ENCODE results near the gene TM4SF4.

TM4SF4 gene

GRCh38 chr3:149515249-149515648, 40.8 kb downstream of the TM4SF4 start:
- no peak for DNase-seq

DNA sequence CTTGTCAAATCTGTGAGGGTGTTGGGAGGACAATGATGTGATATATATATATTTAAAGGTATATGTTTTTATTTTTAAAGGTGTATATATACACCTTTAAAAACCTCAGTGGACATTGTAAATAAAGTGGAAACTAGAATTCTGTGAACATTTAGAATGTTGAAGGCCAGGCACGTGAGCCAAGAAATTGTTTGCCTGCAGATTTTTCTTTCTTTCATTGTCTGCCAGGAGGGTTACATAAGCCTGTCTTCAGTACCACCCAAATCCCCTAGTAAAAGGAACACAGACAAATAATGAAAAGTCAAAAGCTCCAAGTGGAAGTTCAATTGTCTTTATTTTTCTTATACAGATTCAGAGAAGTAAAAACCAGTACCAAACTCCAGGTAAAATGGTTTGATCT, 42.4 kb downstream of the TM4SF4 start:
- no peak for DNase-seq

DNA sequence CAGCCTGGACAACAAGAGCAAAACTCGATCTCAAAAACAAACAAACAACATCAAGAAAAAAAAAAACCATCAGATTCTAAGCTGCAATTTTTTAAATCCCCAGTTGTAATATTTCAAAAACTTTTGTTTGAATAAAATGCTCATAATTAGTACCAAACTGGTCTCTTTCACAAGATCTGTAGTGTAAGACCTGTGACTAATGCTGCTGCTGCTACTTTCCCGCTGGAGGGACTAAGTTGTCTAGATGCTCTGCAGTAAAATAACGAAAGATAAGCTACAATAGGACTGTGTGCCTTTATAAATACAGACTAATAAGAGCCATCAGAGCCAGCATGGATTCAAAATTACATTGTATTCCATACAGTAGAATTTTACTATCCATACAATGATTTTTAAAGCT, 45.4 kb downstream of the TM4SF4 start:
- no peak for DNase-seq

- DNase-seq: no peak
Observed at GRCh38 chr3:149523512-149524299, 49.2 kb downstream of the TM4SF4 start.

- peak in 2 of 3 experiments; percentile 26 to 61 for DNase-seq
Observed at GRCh38 chr3:149527531-149528339, 53.2 kb downstream of the TM4SF4 start.

DNA sequence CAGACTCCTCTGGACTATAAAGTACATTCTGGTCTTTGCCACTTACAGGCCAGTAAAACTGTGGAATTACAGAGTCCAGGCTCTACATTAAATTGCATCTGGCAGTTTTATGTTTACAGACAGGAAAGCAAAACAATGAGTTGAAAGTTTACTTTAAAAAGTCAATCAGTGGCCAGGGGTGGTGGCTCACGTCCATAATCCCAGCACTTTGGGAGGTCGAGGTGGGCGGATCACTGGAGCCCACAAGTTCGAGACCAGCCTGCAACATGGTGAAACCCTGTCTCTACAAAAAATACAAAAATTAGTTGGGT, 53.8 kb downstream of the TM4SF4 start:
- DNase-seq: no peak

DNA sequence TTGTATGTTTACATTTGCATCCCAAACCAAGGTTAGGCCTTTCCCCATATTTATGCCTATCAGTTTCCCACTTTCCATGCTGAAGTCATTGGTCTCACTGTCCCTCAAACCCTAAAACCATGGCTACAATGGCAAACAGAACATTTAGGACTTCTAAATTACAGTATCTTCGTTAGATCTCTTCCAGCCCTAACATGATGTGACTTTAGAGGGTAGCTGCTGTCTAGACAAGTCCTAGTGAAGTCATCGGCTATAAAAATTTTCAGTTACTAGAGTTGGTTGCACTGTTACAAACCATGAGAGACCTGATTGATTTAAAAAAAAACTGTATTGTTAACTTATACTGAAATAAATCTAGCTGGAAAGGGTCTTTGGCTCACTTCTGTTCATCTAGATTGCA, 54.6 kb downstream of the TM4SF4 start:
- DNase-seq: no peak

DNA sequence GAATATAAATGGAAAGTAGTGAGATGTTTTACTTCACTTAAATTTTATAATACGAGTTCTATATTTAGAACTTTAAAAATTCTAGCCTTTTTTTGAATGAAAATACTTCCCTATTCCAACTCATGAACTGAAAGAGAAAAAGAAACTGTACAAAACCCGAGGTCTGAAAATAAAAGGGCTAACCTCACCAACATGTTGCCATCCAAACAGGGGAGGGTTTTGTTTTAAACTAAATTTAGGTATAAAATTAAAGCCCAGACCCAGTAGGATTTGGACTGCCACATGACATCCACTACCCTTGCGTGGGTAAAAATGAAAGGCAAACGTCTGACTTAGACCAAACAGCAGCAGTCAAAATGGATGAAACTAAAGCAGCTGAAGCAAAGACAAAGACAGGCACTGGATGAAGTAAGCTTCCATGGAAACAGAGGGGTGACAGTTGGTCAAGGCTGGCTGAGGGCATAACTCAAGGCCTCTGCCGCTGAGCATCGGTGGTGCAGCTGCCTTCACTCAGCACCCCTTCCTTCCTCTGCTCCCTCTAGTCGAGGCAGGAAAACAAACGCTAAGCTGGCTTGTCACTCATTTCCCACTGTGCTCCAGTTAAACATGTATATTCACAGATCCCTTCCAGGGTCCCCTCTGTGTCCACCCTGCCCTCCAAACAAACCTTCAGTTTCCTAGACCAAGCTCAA, 58.1 kb downstream of the TM4SF4 start:
- DNase-seq: peak in 1 of 3 experiments; percentile 39

DNA sequence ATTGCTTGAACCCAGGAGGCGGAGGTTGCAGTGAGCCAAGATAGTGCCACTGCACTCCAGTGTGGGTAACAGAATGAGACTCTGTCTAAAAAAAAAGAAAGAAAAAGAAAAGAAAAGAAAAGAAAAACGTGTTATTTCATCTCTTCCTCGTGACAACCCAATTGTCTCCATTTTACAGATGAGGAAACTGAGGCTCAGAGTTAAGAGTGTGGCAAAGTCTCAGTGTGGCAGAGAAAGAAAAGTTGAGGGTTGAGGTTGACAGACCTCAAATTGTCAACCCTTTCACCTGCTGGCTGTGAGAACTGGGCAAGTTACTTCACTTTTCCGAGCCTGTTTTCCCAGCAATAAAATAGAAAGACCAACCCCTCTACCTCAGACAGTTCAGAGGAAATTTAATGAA, 59.6 kb downstream of the TM4SF4 start:
- DNase-seq: no peak

DNA sequence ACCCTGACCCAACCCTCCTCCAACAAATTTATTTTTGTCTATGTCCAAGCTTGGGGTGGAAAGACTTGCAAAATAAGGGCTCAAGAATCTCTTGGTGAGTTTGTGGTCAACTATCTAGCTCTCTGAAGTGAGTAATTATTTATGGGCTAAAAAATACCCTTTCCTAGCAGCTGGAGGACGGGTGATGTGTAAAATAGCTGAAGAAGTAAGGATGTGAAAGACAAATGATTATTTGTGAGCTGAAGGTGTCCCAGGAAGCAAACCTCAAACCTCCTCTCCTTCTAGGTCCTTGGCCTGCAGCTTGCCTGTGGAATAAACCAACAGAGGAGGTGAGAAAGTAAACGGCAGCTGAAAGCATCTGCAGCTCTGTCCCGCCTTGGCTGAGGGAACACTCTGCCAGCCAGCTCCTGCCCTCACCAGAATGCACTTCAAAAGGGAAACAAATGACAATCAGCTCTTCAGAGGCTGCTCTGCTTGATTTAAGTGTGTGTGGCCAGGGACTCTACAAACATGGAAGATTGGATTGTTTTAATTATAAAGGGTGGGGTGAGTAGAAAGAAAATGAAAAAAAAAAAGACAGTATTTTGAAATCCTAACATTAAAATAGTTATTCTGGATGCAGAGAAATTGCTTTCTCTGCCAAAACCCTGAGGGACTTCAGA, 60.3 kb downstream of the TM4SF4 start:
- peak; percentile 33 to 75 (median 72) for DNase-seq

GRCh38 chr3:149535333-149535685, 60.8 kb downstream of the TM4SF4 start:
- no peak for DNase-seq

DNA sequence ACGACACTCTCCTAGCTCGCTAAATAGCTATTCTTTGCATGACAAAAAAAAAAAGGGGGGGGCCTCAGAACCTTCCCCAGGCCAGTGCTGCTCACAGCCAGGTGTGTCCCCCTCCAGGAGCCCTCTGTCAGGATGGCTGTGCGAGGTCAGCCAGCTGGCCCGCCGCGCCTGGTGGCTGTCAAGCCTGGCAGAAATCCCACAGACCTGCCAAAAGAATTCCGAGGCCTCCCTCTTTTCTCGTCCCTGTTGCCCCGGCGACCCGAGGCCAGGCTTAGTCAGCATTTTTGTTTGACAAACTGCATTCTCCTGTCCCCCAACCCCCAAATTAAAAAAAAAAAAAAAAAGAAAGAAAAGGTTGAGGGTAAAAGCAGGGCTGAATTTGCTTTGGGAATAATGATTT, 61.9 kb downstream of the TM4SF4 start:
- DNase-seq: peak in 1 of 3 experiments; percentile 33

- DNase-seq: no peak
Observed at GRCh38 chr3:149538371-149538770, 63.9 kb downstream of the TM4SF4 start.

GRCh38 chr3:149541091-149541491, 66.6 kb downstream of the TM4SF4 start:
- DNase-seq: no peak

GRCh38 chr3:149542375-149543312, 68.1 kb downstream of the TM4SF4 start:
- DNase-seq: no peak

- DNase-seq: no peak
Observed at GRCh38 chr3:149545049-149545448, 70.6 kb downstream of the TM4SF4 start.

GRCh38 chr3:149547413-149547812, 72.9 kb downstream of the TM4SF4 start:
- no peak for DNase-seq

DNA sequence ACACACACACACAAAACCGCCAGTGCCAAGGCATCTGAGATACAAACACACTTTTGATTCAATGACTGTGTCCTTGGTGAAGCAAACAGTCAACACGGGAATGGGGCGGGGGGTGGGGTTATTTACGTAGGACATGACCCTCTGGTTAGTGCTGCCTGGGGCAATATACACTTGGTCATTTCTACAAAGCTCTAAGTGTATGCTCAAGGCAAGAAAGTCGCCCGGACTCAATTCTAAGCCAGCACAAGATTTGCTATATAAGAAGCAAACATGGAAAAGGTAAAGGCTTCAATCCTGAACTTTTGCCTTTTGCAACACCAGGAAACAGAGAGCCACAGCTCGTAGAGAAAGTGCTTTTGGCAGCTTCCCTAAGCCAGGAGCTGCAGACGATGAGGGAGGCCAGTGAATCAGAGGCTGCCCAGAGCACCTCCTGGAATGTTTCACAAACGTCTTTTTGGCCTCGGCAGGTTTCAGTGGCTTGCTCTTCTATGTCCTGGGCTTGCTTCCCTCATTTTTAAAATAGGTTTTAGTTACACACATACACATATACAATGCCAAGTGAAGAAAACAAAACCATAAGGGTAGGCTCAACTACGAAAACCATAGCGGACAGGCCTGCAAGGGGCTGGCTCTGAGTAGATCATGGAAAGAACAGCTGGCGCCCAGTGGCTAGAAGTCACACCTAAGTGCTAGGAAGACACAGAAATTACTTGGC, 73.6 kb downstream of the TM4SF4 start:
- peak in 1 of 3 experiments; percentile 16 for DNase-seq

DNA sequence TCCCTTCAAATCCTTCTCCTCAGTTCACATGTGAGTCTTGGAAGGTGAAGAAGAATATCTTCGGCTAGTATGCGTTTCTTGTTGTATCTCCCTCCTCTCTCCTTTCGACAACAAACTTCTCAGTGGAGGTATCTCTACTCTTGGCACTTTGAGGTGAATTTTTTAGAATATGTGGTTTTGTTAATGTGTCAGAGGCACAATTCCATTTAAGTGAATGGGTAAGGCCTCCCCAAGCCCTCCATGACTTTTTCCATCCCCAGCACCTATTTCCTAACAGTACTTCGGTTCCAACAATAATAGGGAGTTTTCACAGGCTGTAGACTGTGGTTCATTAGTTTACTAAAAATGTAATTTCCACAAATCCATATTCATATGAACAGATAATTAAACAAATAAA, 74.2 kb downstream of the TM4SF4 start:
- DNase-seq: no peak

GRCh38 chr3:149551500-149551899, 77.0 kb downstream of the TM4SF4 start:
- no peak for DNase-seq

GRCh38 chr3:149552700-149553099, 78.2 kb downstream of the TM4SF4 start:
- no peak for DNase-seq
